ENCODE measurements around the gene OLFM4. TPM values are rescaled to one million over a fixed set of nuclear protein-coding genes. Genes with fewer than 3 reads are reported as not detected.

The OLFM4 gene
- polyA plus RNA-seq, 3 donors: not detected

- Histone ChIP-seq H4K20me1 (ENCODE audit: insufficient read depth, low read length) (no peaks in the 10 kb centered on the region), H3K36me3 (replicated peaks in 1 of 2; ENCODE audit: control insufficient read depth in 1 of 2, insufficient read depth in 2 of 2, low read length in 2 of 2) (no peaks in the 10 kb centered on the region), H3K4me3 (replicated peaks in 1 of 3; ENCODE audit: low read depth in 2 of 3, low read length in 3 of 3) (no peak overlapping the region), H3K9me3 (replicated peaks in 1 of 2; ENCODE audit: control insufficient read depth in 1 of 2, insufficient read depth in 1 of 2, low read length in 2 of 2) (no peaks in the 10 kb centered on the region), H3K9ac (ENCODE audit: insufficient read depth, low read length, poor library complexity, severe bottlenecking) (no peak overlapping the region), H2AFZ (ENCODE audit: insufficient read depth, low read depth, low read length, poor library complexity, severe bottlenecking) (no peak overlapping the region), H3K4me1 (ENCODE audit: control insufficient read depth in 1 of 2, insufficient read depth in 2 of 2, low read length in 2 of 2) (peaks cover 0 to 4% of the 10 kb centered on the region in 2 donors), H3K27ac (ENCODE audit: low read depth in 1 of 2, low read length in 2 of 2) (no peak overlapping the region), H3K27me3 (ENCODE audit: control insufficient read depth in 2 of 2, insufficient read depth in 2 of 2, low read length in 2 of 2) (no peaks in the 10 kb centered on the region), H3K79me2 (ENCODE audit: insufficient read depth, low read length) (no peaks in the 10 kb centered on the region), H3K4me2 (replicated peaks; ENCODE audit: extremely low read depth, low read length, poor library complexity, severe bottlenecking) (no peak overlapping the region)
- Mint-ChIP-seq H3K36me3 (no peaks in the 10 kb centered on the region), H3K27ac (no peak overlapping the region), H3K27me3 (ENCODE audit: low read depth in 3 of 3) (peaks cover 0 to 2% (median 1%) of the 10 kb centered on the region in 3 donors), H3K4me3 (no peak overlapping the region), H3K9me3 (peaks cover 0 to 2% (median 0%) of the 10 kb centered on the region in 7 donors), H3K4me1 (peaks cover 7% of the 10 kb centered on the region)
- intact Hi-C loops (cut with micrococcal nuclease): no loop called here
- DNase-seq: peak in 2 of 3 donors; percentile 7 to 19
- WGBS (ENCODE audit: insufficient coverage): 61% methylated on average over 4 of the region's 5 CpGs
- TF ChIP-seq CTCF (IDR thresholded peaks at IDR 0.05): no peak
These were observed 11.1 kb upstream of the OLFM4 start for GRCh38 chr13:53017433-53017970.

GRCh38 chr13:53018690-53019647 lies 9.6 kb upstream of the OLFM4 start:
- 100% methylated on average over 1 of the region's 4 CpGs for WGBS (ENCODE audit: insufficient coverage)
- Mint-ChIP-seq H3K9me3 (peaks cover 0 to 2% (median 0%) of the 10 kb centered on the region in 7 donors), H3K4me3 (no peak overlapping the region), H3K27ac (no peak overlapping the region), H3K4me1 (peaks cover 4% of the 10 kb centered on the region), H3K36me3 (no peaks in the 10 kb centered on the region), H3K27me3 (ENCODE audit: low read depth in 3 of 3) (peaks cover 0 to 2% (median 1%) of the 10 kb centered on the region in 3 donors)
- Histone ChIP-seq H3K9ac (ENCODE audit: insufficient read depth, low read length, poor library complexity, severe bottlenecking) (no peak overlapping the region), H3K36me3 (replicated peaks in 1 of 2; ENCODE audit: control insufficient read depth in 1 of 2, insufficient read depth in 2 of 2, low read length in 2 of 2) (no peaks in the 10 kb centered on the region), H3K9me3 (replicated peaks in 1 of 2; ENCODE audit: control insufficient read depth in 1 of 2, insufficient read depth in 1 of 2, low read length in 2 of 2) (no peaks in the 10 kb centered on the region), H3K27ac (ENCODE audit: low read depth in 1 of 2, low read length in 2 of 2) (no peak overlapping the region), H4K20me1 (ENCODE audit: insufficient read depth, low read length) (no peaks in the 10 kb centered on the region), H3K4me2 (replicated peaks; ENCODE audit: extremely low read depth, low read length, poor library complexity, severe bottlenecking) (no peak overlapping the region), H3K79me2 (ENCODE audit: insufficient read depth, low read length) (no peaks in the 10 kb centered on the region), H3K4me1 (ENCODE audit: control insufficient read depth in 1 of 2, insufficient read depth in 2 of 2, low read length in 2 of 2) (peaks cover 0 to 4% of the 10 kb centered on the region in 2 donors), H3K27me3 (ENCODE audit: control insufficient read depth in 2 of 2, insufficient read depth in 2 of 2, low read length in 2 of 2) (no peaks in the 10 kb centered on the region), H2AFZ (ENCODE audit: insufficient read depth, low read depth, low read length, poor library complexity, severe bottlenecking) (no peak overlapping the region), H3K4me3 (replicated peaks in 1 of 3; ENCODE audit: low read depth in 2 of 3, low read length in 3 of 3) (no peak overlapping the region)
- intact Hi-C loops (cut with micrococcal nuclease): no loop called here
- TF ChIP-seq CTCF (IDR thresholded peaks at IDR 0.05): no peak
- DNase-seq: no peak
